Uterus (tissue), 4 donors: ENCODE data around the gene HELB. TPM values are rescaled to one million over a fixed set of nuclear protein-coding genes. Genes with fewer than 3 reads are reported as not detected.

ENCODE experiments used
- DNase-seq, 2 donors: peaks; one replicate each; pipeline ENCODE4 v3.0.0-alpha.2; 2019 to 2020
- H3K27ac ChIP-seq, 2 donors: fragments of 200-600 bp; sonication (generic); 1 replicate in 1 of 2; 2 replicates in 1 of 2; pipeline ENCODE4 v1.5.1; 2016 to 2018
- H3K27me3 ChIP-seq, 2 donors: fragments of 200-600 bp; sonication (generic); one replicate each; pipeline ENCODE4 v1.5.1; 2018 to 2019; ENCODE audit warnings: control low read depth in 1 of 2
- H3K36me3 ChIP-seq, 2 donors: fragments of 200-600 bp; sonication (generic); one replicate each; pipeline ENCODE4 v1.5.1; 2019; ENCODE audit warnings: control low read depth in 1 of 2
- H3K4me1 ChIP-seq, 2 donors: fragments of 200-600 bp; sonication (generic); one replicate each; pipeline ENCODE4 v1.5.1; 2018 to 2019; ENCODE audit warnings: control low read depth in 1 of 2
- H3K4me3 ChIP-seq, 2 donors: fragments of 200-600 bp; sonication (generic); 1 replicate in 1 of 2; 2 replicates in 1 of 2; pipeline ENCODE4 v1.5.1; 2018 to 2019; ENCODE audit warnings: mild to moderate bottlenecking in 1 of 2
- H3K9me3 ChIP-seq, 2 donors: fragments of 200-600 bp; sonication (generic); one replicate each; pipeline ENCODE4 v1.5.1; 2019; ENCODE audit warnings: control low read depth in 1 of 2
- POLR2A ChIP-seq, 2 donors: fragments of 450-650 bp; IDR thresholded peaks; one replicate each; pipeline ENCODE4 v1.6.1; 2016; ENCODE audit warnings: antibody characterized with exemption in 2 of 2, mild to moderate bottlenecking in 1 of 2, moderate library complexity in 1 of 2
- intact Hi-C: fragments of 100-400 bp; cut with DNase I; formaldehyde crosslinking; loops from one replicate; pipeline ENCODE4 v1.15.1; 2023; ENCODE audit warnings: low total_unique reads
- total RNA-seq, 4 donors: library from RNA; depleted of rRNA in 3 of 4; stranded (reverse); fragments of >200 nt in 3 of 4; gene quantifications; one replicate each; pipeline versions ENCODE4 v1.1.0 to v1.2.4, GENCODE V29; 2014 to 2023
- TF ChIP-seq, protein P1 (sequence below), 4 experiments: fragments of 200-600 bp in 2 of 4; fragments of 450-650 bp in 2 of 4; sonication (generic) in 2 of 4; IDR thresholded peaks; one replicate each; pipeline ENCODE4 v1.5.1; 2016 to 2019; ENCODE audit warnings: antibody characterized with exemption in 4 of 4, mild to moderate bottlenecking in 2 of 4, moderate library complexity in 1 of 4
- donor health status: DM: yes; HTN: yes; CAD: no.

Gene HELB
- total RNA-seq, 4 donors from 2014 or later = 0.77 to 12.4 (median 6.1) TPM

DNA sequence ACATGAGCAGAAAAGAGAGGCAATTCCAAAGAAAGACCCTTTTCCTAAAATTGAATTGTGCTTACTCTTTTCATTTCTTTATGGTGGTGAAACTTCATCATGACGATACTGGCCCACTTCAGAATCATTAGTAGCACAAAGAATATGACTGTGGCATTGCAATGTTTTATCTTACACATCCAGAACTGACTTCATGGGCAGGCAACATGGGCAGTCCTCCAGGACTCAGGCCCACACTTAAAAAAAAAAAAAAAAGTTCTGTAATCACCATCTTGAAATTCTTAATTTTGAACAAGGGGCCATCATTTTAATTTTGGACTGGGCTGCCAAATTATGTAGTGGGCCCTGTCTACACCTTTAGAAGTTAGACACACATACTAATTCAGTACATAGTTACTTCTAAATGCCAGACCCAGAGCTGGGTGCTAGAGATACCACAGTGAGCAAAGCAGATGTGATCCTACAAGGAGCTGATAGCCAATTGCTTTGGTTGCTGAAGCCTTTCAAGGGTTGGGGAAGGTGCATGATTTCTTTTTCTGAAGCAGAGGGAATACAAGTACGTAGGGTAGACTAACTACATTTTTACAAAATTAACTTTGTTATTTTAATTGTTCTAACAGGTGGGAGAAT, 35.2 kb downstream of the HELB start:
- Histone ChIP-seq H3K4me3 (no peak overlapping the region), H3K27me3 (no peaks in the 10 kb centered on the region), H3K4me1 (no peaks in the 10 kb centered on the region), H3K9me3 (no peaks in the 10 kb centered on the region), H3K36me3 (no peaks in the 10 kb centered on the region), H3K27ac (no peak overlapping the region)
- TF ChIP-seq, protein P1, sequence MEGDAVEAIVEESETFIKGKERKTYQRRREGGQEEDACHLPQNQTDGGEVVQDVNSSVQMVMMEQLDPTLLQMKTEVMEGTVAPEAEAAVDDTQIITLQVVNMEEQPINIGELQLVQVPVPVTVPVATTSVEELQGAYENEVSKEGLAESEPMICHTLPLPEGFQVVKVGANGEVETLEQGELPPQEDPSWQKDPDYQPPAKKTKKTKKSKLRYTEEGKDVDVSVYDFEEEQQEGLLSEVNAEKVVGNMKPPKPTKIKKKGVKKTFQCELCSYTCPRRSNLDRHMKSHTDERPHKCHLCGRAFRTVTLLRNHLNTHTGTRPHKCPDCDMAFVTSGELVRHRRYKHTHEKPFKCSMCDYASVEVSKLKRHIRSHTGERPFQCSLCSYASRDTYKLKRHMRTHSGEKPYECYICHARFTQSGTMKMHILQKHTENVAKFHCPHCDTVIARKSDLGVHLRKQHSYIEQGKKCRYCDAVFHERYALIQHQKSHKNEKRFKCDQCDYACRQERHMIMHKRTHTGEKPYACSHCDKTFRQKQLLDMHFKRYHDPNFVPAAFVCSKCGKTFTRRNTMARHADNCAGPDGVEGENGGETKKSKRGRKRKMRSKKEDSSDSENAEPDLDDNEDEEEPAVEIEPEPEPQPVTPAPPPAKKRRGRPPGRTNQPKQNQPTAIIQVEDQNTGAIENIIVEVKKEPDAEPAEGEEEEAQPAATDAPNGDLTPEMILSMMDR (IDR thresholded peaks at IDR 0.05) = no peak
- TF ChIP-seq POLR2A (IDR thresholded peaks at IDR 0.05) = no peak
- no peak for DNase-seq
- intact Hi-C loops = no loop called here

DNA sequence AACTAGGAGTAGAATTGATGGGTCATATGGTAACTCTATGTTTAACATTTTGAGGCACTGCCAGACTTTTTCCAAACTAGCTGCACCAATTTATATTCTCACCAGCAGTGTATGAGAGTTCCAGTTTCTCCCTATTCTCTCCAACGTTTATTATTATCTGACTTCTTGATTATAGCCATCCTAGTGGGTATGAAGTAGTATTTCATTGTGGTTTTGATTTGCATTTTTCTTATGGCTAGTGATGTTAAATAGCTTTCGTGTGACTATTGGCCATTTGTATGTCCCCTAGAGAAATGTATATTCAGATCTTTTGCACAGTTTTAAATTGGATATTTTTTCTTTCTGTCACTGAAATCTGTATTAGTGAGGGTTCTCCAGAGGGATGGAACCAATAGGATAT, 37.8 kb downstream of the HELB start:
- H3K27me3 ChIP-seq = no peaks in the 10 kb centered on the region
- H3K36me3 ChIP-seq = no peaks in the 10 kb centered on the region
- peaks cover 0 to 6% of the 10 kb centered on the region in 2 donors for H3K9me3 ChIP-seq
- intact Hi-C loops = no loop called here
- H3K4me1 ChIP-seq = no peaks in the 10 kb centered on the region
- no peak overlapping the region for H3K4me3 ChIP-seq
- no peak overlapping the region for H3K27ac ChIP-seq
- TF ChIP-seq POLR2A (IDR thresholded peaks at IDR 0.05) = no peak
- TF ChIP-seq, protein P1 (IDR thresholded peaks at IDR 0.05) = no peak
- DNase-seq = no peak

DNA sequence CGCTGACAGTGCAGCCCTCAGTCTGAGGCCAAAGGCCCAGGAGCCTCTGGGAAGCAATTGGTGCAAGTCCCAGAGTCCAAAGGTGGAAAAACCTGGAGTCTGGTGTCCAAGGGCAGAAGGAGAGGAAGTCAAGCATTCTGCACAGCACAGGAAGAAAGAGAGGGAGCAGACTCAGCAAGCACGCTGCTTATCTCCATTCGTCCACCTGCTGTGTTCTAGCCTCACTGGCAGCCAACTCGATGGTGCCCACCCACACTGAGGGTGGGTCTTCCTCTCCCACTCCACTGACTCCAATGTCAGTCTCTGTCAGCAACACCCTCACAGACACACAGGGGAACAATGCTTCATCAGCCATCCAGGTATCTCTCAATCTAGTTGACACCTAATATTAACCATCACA, 38.8 kb downstream of the HELB start:
- Histone ChIP-seq H3K27ac (no peak overlapping the region), H3K36me3 (no peaks in the 10 kb centered on the region), H3K4me1 (no peaks in the 10 kb centered on the region), H3K9me3 (peaks cover 0 to 6% of the 10 kb centered on the region in 2 donors), H3K27me3 (no peaks in the 10 kb centered on the region), H3K4me3 (no peak overlapping the region)
- intact Hi-C loops = no loop called here
- DNase-seq = no peak
- TF ChIP-seq, protein P1 (IDR thresholded peaks at IDR 0.05) = no peak
- no peak for TF ChIP-seq POLR2A (IDR thresholded peaks at IDR 0.05)

DNA sequence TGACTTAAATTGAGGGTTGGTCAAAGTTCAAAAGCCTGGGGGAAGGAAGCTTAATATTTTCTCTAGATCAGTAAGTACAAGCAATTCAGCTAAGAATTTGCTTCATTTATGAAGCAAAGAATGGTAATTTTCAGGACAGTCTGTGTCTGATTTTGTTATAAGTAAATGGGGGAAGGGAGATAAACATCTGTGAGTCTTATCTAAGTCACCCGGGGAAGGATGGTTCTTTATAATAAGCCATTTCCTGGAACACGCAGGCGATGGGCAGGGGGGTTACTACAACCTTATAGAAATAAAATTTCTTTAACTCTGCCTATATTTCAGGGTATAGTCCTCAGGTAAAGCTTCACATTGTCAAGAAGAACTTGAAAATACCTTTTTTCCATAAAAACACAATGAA, 42.9 kb downstream of the HELB start:
- H3K27ac ChIP-seq = no peak overlapping the region
- no peaks in the 10 kb centered on the region for H3K36me3 ChIP-seq

DNA sequence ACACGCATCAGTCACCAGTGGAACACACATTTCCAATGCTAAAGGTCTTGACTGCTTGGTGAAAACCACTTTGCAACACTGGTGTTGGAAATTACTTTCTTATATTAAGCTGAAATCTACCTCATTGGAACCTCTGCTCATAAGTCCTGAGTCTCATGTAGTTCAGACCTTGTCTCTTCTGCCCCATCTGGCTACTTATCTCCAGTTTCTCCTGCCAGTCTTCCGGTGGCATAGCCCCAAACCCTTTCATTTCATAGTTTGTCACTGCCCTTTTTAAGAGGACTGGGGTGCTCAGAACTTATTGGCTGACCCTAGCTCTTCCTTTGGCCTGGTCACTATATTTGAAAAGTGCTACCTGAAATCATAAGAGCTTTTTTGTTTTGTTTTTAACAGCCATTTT, 43.7 kb downstream of the HELB start:
- intact Hi-C loops = no loop called here
- H3K4me3 ChIP-seq = no peak overlapping the region
- H3K9me3 ChIP-seq = peaks cover 0 to 6% of the 10 kb centered on the region in 2 donors
- no peak for DNase-seq
- H3K27ac ChIP-seq = no peak overlapping the region
- H3K27me3 ChIP-seq = no peaks in the 10 kb centered on the region
- TF ChIP-seq, protein P1 (IDR thresholded peaks at IDR 0.05) = no peak
- TF ChIP-seq POLR2A (IDR thresholded peaks at IDR 0.05) = no peak
- H3K36me3 ChIP-seq = no peaks in the 10 kb centered on the region
- H3K4me1 ChIP-seq = no peaks in the 10 kb centered on the region

More for the DNA sequence above, 42.9 kb downstream of the HELB start:
- no peak for DNase-seq
- H3K4me1 ChIP-seq = no peaks in the 10 kb centered on the region
- H3K27me3 ChIP-seq = no peaks in the 10 kb centered on the region
- intact Hi-C loops = no loop called here
- H3K4me3 ChIP-seq = no peak overlapping the region
- peaks cover 0 to 6% of the 10 kb centered on the region in 2 donors for H3K9me3 ChIP-seq
- TF ChIP-seq POLR2A (IDR thresholded peaks at IDR 0.05) = no peak
- TF ChIP-seq, protein P1 (IDR thresholded peaks at IDR 0.05) = no peak
